GM11168 (cell line): ENCODE measurements around the gene G2E3.
"Not testable (repeated sequence)": the region's sequence is repeated elsewhere in the genome, so short reads cannot be mapped to it uniquely, and the experiment has no call there.

ENCODE experiments used
- in situ Hi-C: fragments of 300-500 bp; cut with MboI; formaldehyde crosslinking; loops from one replicate; pipeline ENCODE4 v1.12.0; 2022; ENCODE audit warnings: low sequenced_read_pairs; ENCODE audit not compliant: unreplicated experiment

Gene G2E3

GRCh38 chr14:30553311-30553989 lies 5.5 kb upstream of the G2E3 start:
- in situ Hi-C loops, result no loop called here

GRCh38 chr14:30558362-30558674 lies 640 bp upstream of the G2E3 start:
- in situ Hi-C loops, result no loop called here

- in situ Hi-C loops, result no loop called here
Observed at GRCh38 chr14:30559638-30560091, 707 bp downstream of the G2E3 start.

GRCh38 chr14:30560581-30560980 lies 1.6 kb downstream of the G2E3 start:
- in situ Hi-C loops, result no loop called here

- in situ Hi-C loops, result no loop called here
Observed at GRCh38 chr14:30564235-30564867, 5.4 kb downstream of the G2E3 start.

GRCh38 chr14:30564868-30565248 lies 5.9 kb downstream of the G2E3 start:
- in situ Hi-C loops, result no loop called here

- in situ Hi-C loops, result no loop called here
Observed at GRCh38 chr14:30569216-30569902, 10.4 kb downstream of the G2E3 start.

GRCh38 chr14:30569903-30570226 lies 10.9 kb downstream of the G2E3 start:
- in situ Hi-C loops, result no loop called here

- in situ Hi-C loops, result no loop called here
Observed at GRCh38 chr14:30572237-30572636, 13.3 kb downstream of the G2E3 start.

- in situ Hi-C loops, result no loop called here
Observed at GRCh38 chr14:30572771-30573170, 13.8 kb downstream of the G2E3 start.

- in situ Hi-C loops, result no loop called here
Observed at GRCh38 chr14:30573226-30573814, 14.4 kb downstream of the G2E3 start.

- in situ Hi-C loops, result no loop called here
Observed at GRCh38 chr14:30573966-30574365, 15.0 kb downstream of the G2E3 start.

GRCh38 chr14:30574777-30575176 lies 15.8 kb downstream of the G2E3 start:
- in situ Hi-C loops, result not testable (repeated sequence)

GRCh38 chr14:30576333-30576732 lies 17.4 kb downstream of the G2E3 start:
- in situ Hi-C loops, result not testable (repeated sequence)

- in situ Hi-C loops, result no loop called here
Observed at GRCh38 chr14:30580616-30581282, 21.8 kb downstream of the G2E3 start.

GRCh38 chr14:30581283-30581625 lies 22.3 kb downstream of the G2E3 start:
- in situ Hi-C loops, result no loop called here

- in situ Hi-C loops, result no loop called here
Observed at GRCh38 chr14:30582376-30582775, 23.4 kb downstream of the G2E3 start.

- in situ Hi-C loops, result no loop called here
Observed at GRCh38 chr14:30584058-30584630, 25.2 kb downstream of the G2E3 start.

- in situ Hi-C loops, result no loop called here
Observed at GRCh38 chr14:30585204-30585603, 26.2 kb downstream of the G2E3 start.

GRCh38 chr14:30587141-30587540 lies 28.2 kb downstream of the G2E3 start:
- in situ Hi-C loops, result no loop called here

- in situ Hi-C loops, result no loop called here
Observed at GRCh38 chr14:30588873-30589272, 29.9 kb downstream of the G2E3 start.
